Anterior cingulate cortex (tissue), 58 donors: ENCODE data around the gene AOPEP.
A peak's percentile ranks its signal among the peaks of the same experiment; 100 is the strongest.

Experiments used
- DNase-seq, 58 donors: peaks; one replicate each; lab custom pipeline; 2025; lab: John Stamatoyannopoulos, UW

The AOPEP gene

GRCh38 chr9:94945197-94946144 lies 219.0 kb downstream of the AOPEP start:
- DNase-seq: peak in 48 of 58 donors; percentile 21 to 84 (median 62)

GRCh38 chr9:94946256-94946655 lies 219.8 kb downstream of the AOPEP start:
- DNase-seq: no peak

GRCh38 chr9:94948567-94949235 lies 222.2 kb downstream of the AOPEP start:
- peak in 38 of 58 donors; percentile 5 to 80 (median 39) for DNase-seq

- DNase-seq: no peak
Measured at GRCh38 chr9:94949370-94949769, 222.9 kb downstream of the AOPEP start.

GRCh38 chr9:94950040-94950578 lies 223.6 kb downstream of the AOPEP start:
- DNase-seq: no peak

- no peak for DNase-seq
Measured at GRCh38 chr9:94950579-94951323, 224.3 kb downstream of the AOPEP start.

- DNase-seq: no peak
Measured at GRCh38 chr9:94951324-94952135, 225.0 kb downstream of the AOPEP start.

- peak in 14 of 58 donors; percentile 4 to 53 (median 13) for DNase-seq
Measured at GRCh38 chr9:94952565-94953373, 226.3 kb downstream of the AOPEP start.

- DNase-seq: no peak
Measured at GRCh38 chr9:94956731-94957130, 230.2 kb downstream of the AOPEP start.

- no peak for DNase-seq
Measured at GRCh38 chr9:94960964-94961363, 234.5 kb downstream of the AOPEP start.

GRCh38 chr9:94961870-94962269 lies 235.4 kb downstream of the AOPEP start:
- DNase-seq: peak in 1 of 58 donors; percentile 14

- peak in 5 of 58 donors; percentile 11 to 34 (median 19) for DNase-seq
Measured at GRCh38 chr9:94965631-94966030, 239.1 kb downstream of the AOPEP start.

GRCh38 chr9:94966046-94966445 lies 239.5 kb downstream of the AOPEP start:
- DNase-seq: peak in 5 of 58 donors; percentile 22 to 39 (median 24)

- DNase-seq: no peak
Measured at GRCh38 chr9:94967482-94967881, 241.0 kb downstream of the AOPEP start.

- DNase-seq: no peak
Measured at GRCh38 chr9:94971378-94972131, 245.1 kb downstream of the AOPEP start.

- no peak for DNase-seq
Measured at GRCh38 chr9:94973451-94973941, 247.0 kb downstream of the AOPEP start.

- no peak for DNase-seq
Measured at GRCh38 chr9:94974154-94974879, 247.8 kb downstream of the AOPEP start.
